ENCODE measurements around the gene DUOXA1. TPM values are rescaled to one million over a fixed set of nuclear protein-coding genes. Genes with fewer than 3 reads are reported as not detected.
"Not testable (repeated sequence)": the region's sequence is repeated elsewhere in the genome, so short reads cannot be mapped to it uniquely, and the experiment has no call there.

DUOXA1 gene
- total RNA-seq, 4 donors from 2014 or later: 1.1 to 7.5 (median 1.9) TPM

DNA sequence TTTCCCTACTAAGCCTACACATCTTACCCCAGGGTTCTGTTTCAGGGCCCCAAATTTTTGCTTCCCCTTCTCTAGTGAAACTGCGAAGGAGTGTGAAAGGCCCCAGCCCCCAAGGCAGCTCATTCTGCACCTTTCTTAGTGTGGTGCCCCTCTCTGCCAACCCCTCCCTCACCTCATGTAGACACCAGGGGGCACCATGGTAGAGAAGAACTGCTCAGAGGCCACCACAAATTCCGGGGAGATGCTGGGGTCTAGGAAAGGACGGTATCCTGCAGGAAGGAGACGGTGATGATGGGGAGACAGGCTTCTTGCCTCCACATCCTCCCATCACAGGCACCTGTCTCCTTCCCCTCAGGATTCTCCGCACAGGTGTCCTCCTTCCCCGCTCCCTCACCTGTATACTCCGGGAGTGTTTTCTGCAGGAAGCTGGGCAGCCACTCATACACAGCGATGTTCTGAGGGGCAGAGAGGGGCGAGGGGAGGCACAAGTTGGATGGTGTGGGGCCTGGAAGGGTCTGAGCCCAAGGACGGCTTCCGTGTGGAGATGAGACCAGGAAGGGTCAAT lies 19.3 kb downstream of the DUOXA1 start:
- H3K4me1 ChIP-seq: peaks cover 0 to 32% (median 17%) of the 10 kb centered on the region in 4 donors
- H3K27ac ChIP-seq: no peak overlapping the region
- no peak overlapping the region for H3K4me3 ChIP-seq
- DNase-seq (ENCODE audit: low spot score in 2 of 2): no peak
- H3K27me3 ChIP-seq: peaks cover 0 to 69% of the 10 kb centered on the region in 2 donors
- TF ChIP-seq POLR2A (IDR thresholded peaks at IDR 0.05): no peak
- TF ChIP-seq EP300 (IDR thresholded peaks at IDR 0.05): no peak
- TF ChIP-seq, protein P1, sequence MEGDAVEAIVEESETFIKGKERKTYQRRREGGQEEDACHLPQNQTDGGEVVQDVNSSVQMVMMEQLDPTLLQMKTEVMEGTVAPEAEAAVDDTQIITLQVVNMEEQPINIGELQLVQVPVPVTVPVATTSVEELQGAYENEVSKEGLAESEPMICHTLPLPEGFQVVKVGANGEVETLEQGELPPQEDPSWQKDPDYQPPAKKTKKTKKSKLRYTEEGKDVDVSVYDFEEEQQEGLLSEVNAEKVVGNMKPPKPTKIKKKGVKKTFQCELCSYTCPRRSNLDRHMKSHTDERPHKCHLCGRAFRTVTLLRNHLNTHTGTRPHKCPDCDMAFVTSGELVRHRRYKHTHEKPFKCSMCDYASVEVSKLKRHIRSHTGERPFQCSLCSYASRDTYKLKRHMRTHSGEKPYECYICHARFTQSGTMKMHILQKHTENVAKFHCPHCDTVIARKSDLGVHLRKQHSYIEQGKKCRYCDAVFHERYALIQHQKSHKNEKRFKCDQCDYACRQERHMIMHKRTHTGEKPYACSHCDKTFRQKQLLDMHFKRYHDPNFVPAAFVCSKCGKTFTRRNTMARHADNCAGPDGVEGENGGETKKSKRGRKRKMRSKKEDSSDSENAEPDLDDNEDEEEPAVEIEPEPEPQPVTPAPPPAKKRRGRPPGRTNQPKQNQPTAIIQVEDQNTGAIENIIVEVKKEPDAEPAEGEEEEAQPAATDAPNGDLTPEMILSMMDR (IDR thresholded peaks at IDR 0.05): no peak
- peaks cover 0 to 3% (median 0%) of the 10 kb centered on the region in 3 donors for H3K36me3 ChIP-seq
- WGBS, 2 donors: 31 to 49% methylated on average over 11 of the region's 11 CpGs
- no peaks in the 10 kb centered on the region for H3K9me3 ChIP-seq

DNA sequence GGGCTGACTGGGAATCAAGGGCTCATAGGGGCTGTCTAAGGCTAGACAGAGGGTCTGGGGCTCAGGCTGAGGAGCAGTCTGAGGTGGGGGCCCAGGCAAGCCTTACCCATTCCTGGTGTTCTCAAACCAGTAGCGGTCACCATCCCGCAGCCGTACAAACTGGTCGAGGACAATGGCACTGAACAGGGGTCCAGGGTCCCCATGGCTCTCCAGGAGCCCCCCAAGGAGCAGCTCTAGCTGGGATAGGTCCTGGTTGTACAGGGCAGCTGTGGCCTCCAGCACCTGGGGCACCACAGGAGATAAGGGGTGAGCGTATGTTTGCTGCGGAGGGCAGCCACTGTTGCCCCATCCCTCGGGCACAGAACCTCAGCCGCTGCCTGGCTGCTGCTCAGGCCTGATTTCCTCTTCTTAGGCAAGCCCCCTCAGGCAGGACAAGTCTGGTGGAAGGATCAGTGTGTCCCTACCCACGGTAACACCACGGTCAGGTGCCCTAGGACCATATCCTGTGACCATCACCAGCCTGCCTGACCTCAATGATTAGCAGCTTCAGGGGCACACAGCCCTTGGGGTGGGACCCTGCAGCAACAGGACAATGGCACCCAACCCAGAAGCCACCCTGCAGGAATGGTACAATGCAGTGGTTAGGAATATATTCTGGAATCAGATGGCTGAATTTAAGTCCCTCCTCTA lies 21.6 kb downstream of the DUOXA1 start:
- H3K4me3 ChIP-seq: no peak overlapping the region
- no peak for DNase-seq (ENCODE audit: low spot score in 2 of 2)
- TF ChIP-seq POLR2A (IDR thresholded peaks at IDR 0.05) (no peak), EP300 (IDR thresholded peaks at IDR 0.05) (no peak)
- TF ChIP-seq, protein P1 (IDR thresholded peaks at IDR 0.05): no peak
- WGBS, 2 donors: 92 to 93% methylated on average over 6 to 10 of the region's 10 CpGs
- H3K9me3 ChIP-seq: no peaks in the 10 kb centered on the region
- H3K27me3 ChIP-seq: peaks cover 0 to 47% of the 10 kb centered on the region in 2 donors
- H3K27ac ChIP-seq: no peak overlapping the region
- H3K36me3 ChIP-seq: peaks cover 0 to 3% (median 0%) of the 10 kb centered on the region in 3 donors
- H3K4me1 ChIP-seq: peaks cover 0 to 18% (median 11%) of the 10 kb centered on the region in 4 donors

DNA sequence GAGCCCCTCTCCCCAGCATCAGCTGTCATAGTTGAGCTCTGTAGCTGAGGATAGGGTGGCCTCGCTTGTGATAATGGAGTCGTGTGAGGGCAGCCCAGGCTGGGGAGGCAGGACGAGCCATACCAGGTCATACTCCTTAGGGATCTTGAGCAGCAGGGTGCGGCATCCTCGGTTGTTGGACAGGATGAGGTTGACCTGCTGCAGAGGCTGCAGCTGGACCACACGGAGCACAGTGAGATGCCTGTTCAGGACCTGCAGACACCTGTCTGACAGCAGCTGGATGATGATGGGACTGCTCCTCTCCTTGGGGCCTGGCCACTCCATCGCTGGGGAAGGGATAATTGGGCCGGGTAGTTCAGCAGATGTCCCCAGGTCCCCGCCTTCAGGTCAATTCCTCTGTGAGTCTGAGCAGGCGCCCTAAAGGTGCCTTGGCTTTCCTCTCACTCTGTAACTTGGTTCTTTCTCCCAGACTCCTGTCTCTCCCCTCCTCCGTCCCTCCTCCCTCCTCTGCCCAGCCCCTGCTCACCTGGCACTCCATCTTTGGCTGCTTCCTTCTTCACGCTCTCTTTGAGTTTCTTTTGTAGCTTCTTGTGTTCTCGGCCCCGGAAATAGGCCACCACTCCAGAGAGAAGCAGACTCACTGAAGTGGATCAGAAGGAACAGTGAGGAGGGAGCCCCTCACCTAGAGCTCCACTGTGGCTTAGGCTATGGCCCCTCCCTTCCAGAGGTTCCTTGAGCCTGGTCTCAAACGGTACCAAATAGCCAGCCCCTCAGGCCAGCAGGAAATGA lies 23.5 kb downstream of the DUOXA1 start:
- no peak for DNase-seq (ENCODE audit: low spot score in 2 of 2)
- Histone ChIP-seq H3K27me3 (peaks cover 0 to 28% of the 10 kb centered on the region in 2 donors), H3K27ac (no peak overlapping the region), H3K36me3 (peaks cover 0 to 3% (median 0%) of the 10 kb centered on the region in 3 donors), H3K4me1 (no peaks in the 10 kb centered on the region), H3K9me3 (no peaks in the 10 kb centered on the region), H3K4me3 (no peak overlapping the region)
- TF ChIP-seq, protein P1 (IDR thresholded peaks at IDR 0.05): no peak
- TF ChIP-seq POLR2A (IDR thresholded peaks at IDR 0.05) (no peak), EP300 (IDR thresholded peaks at IDR 0.05) (no peak)
- 77 to 82% methylated on average over 11 to 15 of the region's 15 CpGs for WGBS, 2 donors

DNA sequence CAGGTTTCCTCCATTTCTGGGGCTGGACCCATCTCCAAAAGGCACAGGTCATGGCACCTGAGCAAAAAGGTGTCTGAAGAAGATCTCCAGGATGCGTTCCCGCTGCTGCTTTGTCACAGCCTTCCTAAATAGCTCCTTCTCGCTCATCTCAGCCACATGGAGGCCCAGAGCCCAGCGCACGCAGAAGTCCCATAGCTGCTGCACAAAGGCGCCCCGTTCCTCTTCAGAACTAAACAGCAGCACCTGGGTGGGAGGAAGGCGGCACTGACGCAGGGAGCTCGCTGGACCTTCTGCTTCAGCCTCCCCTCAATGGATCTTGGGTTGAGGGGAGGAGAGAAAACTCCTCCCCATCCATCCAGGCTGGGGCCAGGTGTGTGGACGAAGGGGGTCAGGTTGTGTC lies 24.1 kb downstream of the DUOXA1 start:
- TF ChIP-seq POLR2A (IDR thresholded peaks at IDR 0.05) (no peak), EP300 (IDR thresholded peaks at IDR 0.05) (no peak)
- TF ChIP-seq, protein P1 (IDR thresholded peaks at IDR 0.05): no peak
- peaks cover 0 to 27% of the 10 kb centered on the region in 2 donors for H3K27me3 ChIP-seq
- no peaks in the 10 kb centered on the region for H3K4me1 ChIP-seq
- WGBS, 2 donors: 85 to 92% methylated on average over 11 of the region's 11 CpGs
- H3K36me3 ChIP-seq: peaks cover 0 to 3% (median 0%) of the 10 kb centered on the region in 3 donors
- no peak overlapping the region for H3K4me3 ChIP-seq
- H3K9me3 ChIP-seq: no peaks in the 10 kb centered on the region
- no peak for DNase-seq (ENCODE audit: low spot score in 2 of 2)
- no peak overlapping the region for H3K27ac ChIP-seq

DNA sequence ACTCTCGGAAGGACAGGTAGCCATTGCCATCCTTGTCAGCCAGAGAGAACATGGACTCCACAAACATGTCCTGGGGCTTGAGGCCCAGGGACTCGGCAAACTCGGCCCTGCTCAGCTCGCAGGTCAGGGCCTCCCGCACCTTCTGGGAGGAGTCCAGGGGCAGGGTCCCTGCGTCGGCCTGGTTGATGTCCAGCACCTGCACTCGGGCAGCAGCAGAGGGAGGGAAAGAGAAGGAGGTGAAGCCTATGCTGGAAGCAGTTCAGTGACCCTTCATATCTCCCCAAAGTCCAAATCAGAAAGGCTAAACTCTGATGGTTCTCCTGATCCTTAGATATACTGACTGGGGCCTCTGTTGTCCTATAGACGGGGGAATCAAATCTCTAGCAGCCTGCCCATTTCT lies 25.5 kb downstream of the DUOXA1 start:
- not testable (repeated sequence) for H3K36me3 ChIP-seq; H3K27ac ChIP-seq; H3K9me3 ChIP-seq; DNase-seq (ENCODE audit: low spot score in 2 of 2); H3K4me3 ChIP-seq; H3K4me1 ChIP-seq
- peaks cover 0 to 14% of the 10 kb centered on the region in 2 donors for H3K27me3 ChIP-seq
- WGBS, 2 donors: 75 to 92% methylated on average over 3 to 9 of the region's 9 CpGs

Measured in tibial nerve (tissue), 4 donors.